ENCODE results near the gene GPATCH2. TPM values are rescaled to one million over a fixed set of nuclear protein-coding genes. Genes with fewer than 3 reads are reported as not detected.

GPATCH2 gene
- total RNA-seq = 23.0 to 23.9 TPM (median 23.0 TPM) in 3 replicates

DNA sequence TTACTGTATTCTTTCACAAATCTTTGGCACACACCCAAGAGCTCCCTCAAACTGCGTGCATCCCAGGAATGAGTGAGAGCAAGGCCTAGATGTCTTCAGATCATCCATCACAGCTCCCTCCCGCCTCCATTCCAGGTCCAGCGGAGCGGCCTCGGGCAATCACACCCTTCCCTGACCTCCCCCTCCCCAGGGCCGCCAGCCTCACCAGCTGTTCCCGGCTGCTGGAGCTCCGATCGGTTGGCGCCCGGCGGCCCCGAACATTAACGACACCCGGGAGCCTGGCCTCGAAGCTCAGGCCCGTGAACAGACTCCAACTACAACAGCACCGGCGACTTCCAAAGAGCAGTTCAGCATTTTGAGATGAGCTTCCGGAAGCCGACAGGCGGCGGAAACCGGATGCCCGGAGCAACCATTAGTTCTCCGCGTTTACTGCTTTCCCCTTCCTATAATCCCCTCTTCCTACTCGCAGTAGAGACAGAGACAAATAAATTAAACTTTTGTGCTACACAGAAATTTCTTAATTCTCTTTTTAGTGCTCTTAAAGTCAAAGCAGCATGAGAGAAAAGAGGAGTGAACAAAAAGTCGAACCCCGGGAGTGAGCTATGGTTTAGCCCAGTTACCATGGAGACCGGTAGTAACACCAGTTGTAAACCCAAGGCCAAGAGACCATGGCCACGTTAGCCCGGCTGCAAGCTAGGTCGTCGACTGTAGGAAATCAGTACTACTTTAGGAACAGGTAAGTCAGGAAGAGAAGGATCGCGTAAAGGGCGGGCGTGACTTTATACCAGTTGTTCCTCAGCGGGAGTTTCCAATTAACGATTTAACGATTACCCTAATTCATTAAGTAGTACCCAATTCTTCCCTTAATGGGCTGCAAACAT is at the start of gene GPATCH2, which contains the start of gene SPATA17:
Gene GPATCH2, minus strand, starts transcription at position 380 of the 881 bp plus-strand sequence. Its CDS starts 119 bp downstream, at position 261.
Gene SPATA17, plus strand, starts transcription at position 634 of the 881 bp plus-strand sequence. Its CDS starts 35 bp downstream, at position 669.
- Mint-ChIP-seq H3K4me1 (peaks cover 37% of the 10 kb centered on the region), H3K9me3 (no peaks in the 10 kb centered on the region), H3K27ac (peak within 1 kb of the TSS; percentile 100), H3K4me3 (peak within 1 kb of the TSS; percentile 96), H3K27me3 (ENCODE audit: low read depth) (no peaks in the 10 kb centered on the region), H3K36me3 (no peaks in the 10 kb centered on the region)
- TF ChIP-seq, protein P1, sequence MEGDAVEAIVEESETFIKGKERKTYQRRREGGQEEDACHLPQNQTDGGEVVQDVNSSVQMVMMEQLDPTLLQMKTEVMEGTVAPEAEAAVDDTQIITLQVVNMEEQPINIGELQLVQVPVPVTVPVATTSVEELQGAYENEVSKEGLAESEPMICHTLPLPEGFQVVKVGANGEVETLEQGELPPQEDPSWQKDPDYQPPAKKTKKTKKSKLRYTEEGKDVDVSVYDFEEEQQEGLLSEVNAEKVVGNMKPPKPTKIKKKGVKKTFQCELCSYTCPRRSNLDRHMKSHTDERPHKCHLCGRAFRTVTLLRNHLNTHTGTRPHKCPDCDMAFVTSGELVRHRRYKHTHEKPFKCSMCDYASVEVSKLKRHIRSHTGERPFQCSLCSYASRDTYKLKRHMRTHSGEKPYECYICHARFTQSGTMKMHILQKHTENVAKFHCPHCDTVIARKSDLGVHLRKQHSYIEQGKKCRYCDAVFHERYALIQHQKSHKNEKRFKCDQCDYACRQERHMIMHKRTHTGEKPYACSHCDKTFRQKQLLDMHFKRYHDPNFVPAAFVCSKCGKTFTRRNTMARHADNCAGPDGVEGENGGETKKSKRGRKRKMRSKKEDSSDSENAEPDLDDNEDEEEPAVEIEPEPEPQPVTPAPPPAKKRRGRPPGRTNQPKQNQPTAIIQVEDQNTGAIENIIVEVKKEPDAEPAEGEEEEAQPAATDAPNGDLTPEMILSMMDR (IDR thresholded peaks at IDR 0.05; ENCODE audit: unreplicated experiment) = no peak
- peak; percentile 49 to 73 for DNase-seq (ENCODE audit: low spot score in 2 of 2, unreplicated experiment in 2 of 2)

DNA sequence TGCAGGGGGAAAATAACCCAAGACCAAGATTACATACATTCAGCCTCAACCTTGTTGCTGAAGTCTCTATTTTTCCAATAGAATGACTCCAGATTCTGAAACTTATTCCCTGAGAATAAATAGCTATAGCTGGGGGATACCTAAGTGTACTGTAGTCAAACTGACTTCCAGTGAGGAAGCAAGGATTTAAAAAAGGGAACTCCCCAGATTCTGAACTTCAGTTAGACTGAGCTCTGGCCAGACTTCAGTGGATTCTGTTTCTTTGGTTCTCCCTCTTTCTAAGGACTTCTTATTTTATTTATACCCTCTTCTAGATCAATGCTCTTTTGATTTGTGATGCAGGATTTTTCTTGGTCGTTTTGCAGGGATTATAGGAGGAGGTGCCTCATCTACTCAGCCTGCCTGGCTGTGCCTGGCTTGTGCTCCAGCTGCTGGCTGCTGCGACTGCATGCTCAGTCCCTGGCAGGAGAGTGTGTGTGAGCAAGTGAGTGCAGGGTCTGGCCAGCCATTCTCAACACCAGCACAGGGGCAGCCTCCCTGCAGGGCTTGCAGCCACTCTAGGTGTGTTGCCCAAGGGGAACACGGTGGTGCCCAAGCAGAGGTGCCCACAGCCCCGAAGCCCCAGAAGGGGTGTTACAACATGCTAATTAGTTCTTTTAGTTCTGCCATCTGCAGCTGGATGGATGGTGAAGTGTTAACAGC is 43.3 kb upstream of the GPATCH2 start:
- no peak for DNase-seq (ENCODE audit: low spot score in 2 of 2, unreplicated experiment in 2 of 2)
- no peaks in the 10 kb centered on the region for H3K36me3 Mint-ChIP-seq
- H3K9me3 Mint-ChIP-seq = no peaks in the 10 kb centered on the region
- peaks cover 2% of the 10 kb centered on the region for H3K27me3 Mint-ChIP-seq (ENCODE audit: low read depth)
- H3K4me3 Mint-ChIP-seq = no peak overlapping the region
- H3K27ac Mint-ChIP-seq = no peak overlapping the region
- H3K4me1 Mint-ChIP-seq = peaks cover 7% of the 10 kb centered on the region
- TF ChIP-seq, protein P1 (IDR thresholded peaks at IDR 0.05; ENCODE audit: unreplicated experiment) = no peak

DNA sequence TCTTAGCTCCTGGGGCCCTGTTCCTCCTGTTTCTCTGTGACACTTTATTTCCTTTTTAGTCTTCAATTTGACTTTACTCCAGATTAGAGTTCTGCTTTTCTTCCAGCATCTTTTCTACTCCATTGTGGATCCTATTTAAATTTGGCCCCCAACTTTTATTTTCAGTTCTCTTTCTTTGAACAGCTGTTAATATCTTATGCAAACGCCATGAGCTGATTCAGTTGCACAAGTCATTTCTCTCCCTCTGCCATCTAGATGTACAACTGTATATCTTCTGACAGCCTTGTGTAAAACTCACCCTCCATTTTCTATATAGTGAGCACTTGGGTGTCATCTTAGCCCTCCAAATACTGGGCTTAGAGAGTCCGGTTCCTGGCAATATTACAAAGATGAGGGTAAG is 42.5 kb upstream of the GPATCH2 start:
- peaks cover 7% of the 10 kb centered on the region for H3K4me1 Mint-ChIP-seq
- TF ChIP-seq, protein P1 (IDR thresholded peaks at IDR 0.05; ENCODE audit: unreplicated experiment) = no peak
- peak overlapping the region; percentile 43 for H3K27ac Mint-ChIP-seq
- peaks cover 2% of the 10 kb centered on the region for H3K27me3 Mint-ChIP-seq (ENCODE audit: low read depth)
- no peak for DNase-seq (ENCODE audit: low spot score in 2 of 2, unreplicated experiment in 2 of 2)
- H3K9me3 Mint-ChIP-seq = no peaks in the 10 kb centered on the region
- H3K4me3 Mint-ChIP-seq = no peak overlapping the region
- H3K36me3 Mint-ChIP-seq = no peaks in the 10 kb centered on the region

DNA sequence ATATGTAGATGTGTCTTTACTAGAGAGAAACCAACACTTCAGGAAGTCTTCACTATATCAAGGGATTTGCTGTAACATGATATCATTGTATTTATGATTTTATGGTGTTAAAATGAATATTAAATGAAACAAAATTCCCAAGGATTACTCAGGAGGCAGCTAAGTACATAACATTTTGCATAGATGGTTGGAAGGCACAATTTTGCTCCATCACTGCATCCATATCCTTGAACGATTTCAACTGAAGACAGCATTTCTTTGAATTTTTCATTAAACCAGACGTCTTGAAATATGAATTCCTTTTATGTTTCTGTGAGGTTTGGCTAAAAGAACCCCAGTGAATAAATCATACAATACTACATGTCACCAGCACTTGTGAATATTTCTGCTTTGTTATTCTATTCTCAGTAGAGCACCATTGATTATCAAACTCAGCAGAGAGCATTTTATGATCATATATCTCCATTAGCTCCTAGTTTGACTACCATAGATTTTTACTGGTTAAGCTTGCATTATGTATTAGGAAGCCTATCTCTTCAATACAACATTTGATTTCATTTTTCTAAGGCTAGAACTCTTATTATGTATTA is 37.6 kb upstream of the GPATCH2 start:
- TF ChIP-seq, protein P1 (IDR thresholded peaks at IDR 0.05; ENCODE audit: unreplicated experiment) = no peak
- Mint-ChIP-seq H3K27me3 (ENCODE audit: low read depth) (no peaks in the 10 kb centered on the region), H3K27ac (no peak overlapping the region), H3K9me3 (peaks cover 3% of the 10 kb centered on the region), H3K36me3 (no peaks in the 10 kb centered on the region), H3K4me1 (peaks cover 5% of the 10 kb centered on the region), H3K4me3 (no peak overlapping the region)
- DNase-seq (ENCODE audit: low spot score in 2 of 2, unreplicated experiment in 2 of 2) = no peak

DNA sequence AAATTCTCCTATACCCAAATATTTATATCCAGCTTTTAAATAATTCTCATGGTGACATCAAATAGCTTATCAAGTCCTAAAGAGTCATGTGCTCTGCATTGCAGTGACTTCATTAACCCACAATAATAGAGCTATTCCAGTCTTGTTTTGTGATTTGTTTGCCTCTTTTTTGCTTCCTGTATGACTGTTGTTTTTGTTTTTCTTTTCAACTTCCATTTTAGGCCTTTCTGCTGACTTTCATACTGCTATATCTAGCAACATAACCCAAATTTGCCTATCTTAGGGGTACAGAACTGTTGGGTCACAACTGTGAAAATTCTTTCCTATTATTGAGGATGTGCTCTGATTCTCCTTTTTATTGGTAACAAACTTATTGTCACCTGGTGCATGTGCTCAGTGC is 30.5 kb upstream of the GPATCH2 start:
- no peaks in the 10 kb centered on the region for H3K36me3 Mint-ChIP-seq
- H3K4me1 Mint-ChIP-seq = no peaks in the 10 kb centered on the region

More for the DNA sequence above, 30.5 kb upstream of the GPATCH2 start:
- DNase-seq (ENCODE audit: low spot score in 2 of 2, unreplicated experiment in 2 of 2) = no peak
- TF ChIP-seq, protein P1 (IDR thresholded peaks at IDR 0.05; ENCODE audit: unreplicated experiment) = no peak
- Mint-ChIP-seq H3K27me3 (ENCODE audit: low read depth) (no peaks in the 10 kb centered on the region), H3K4me3 (no peak overlapping the region), H3K9me3 (no peaks in the 10 kb centered on the region), H3K27ac (no peak overlapping the region)

Measured in mesothelial cell of epicardium (in vitro differentiated cells).